GM12873 (cell line): Measurements from ENCODE around the gene LRP1.

ENCODE experiments used
- CTCF ChIP-seq: IDR thresholded peaks from 2 replicates; pipeline ENCODE4 v1.5.1; 2012; ENCODE audit warnings: low read depth, mild to moderate bottlenecking, moderate library complexity, low read length, control low read depth; ENCODE audit not compliant: insufficient read depth; ENCODE audit errors: missing control alignments

The LRP1 gene

GRCh38 chr12:57104292-57104910 lies 23.9 kb upstream of the LRP1 start:
- TF ChIP-seq CTCF: no peak

- TF ChIP-seq CTCF: no peak
Measured at GRCh38 chr12:57105011-57105753, 23.1 kb upstream of the LRP1 start.

GRCh38 chr12:57106021-57106708 lies 22.1 kb upstream of the LRP1 start:
- TF ChIP-seq CTCF: no peak

- no peak for TF ChIP-seq CTCF
Measured at GRCh38 chr12:57107456-57108155, 20.7 kb upstream of the LRP1 start.

- no peak for TF ChIP-seq CTCF
Measured at GRCh38 chr12:57109207-57110103, 18.8 kb upstream of the LRP1 start.

GRCh38 chr12:57110104-57111030 lies 17.9 kb upstream of the LRP1 start:
- no peak for TF ChIP-seq CTCF
